B cell (primary cell): ENCODE results near the gene HOMER1. TPM values are rescaled to one million over a fixed set of nuclear protein-coding genes. Genes with fewer than 3 reads are reported as not detected.

Source experiments
- ATAC-seq: fragments of 200-7000 bp; cut with Tn5 transposase; one replicate; pipeline ENCODE4 v1.10.0; 2021; ENCODE audit warnings: low read depth, mild to moderate bottlenecking, moderate number of reproducible peaks, moderate library complexity
- CTCF ChIA-PET: fragments of 350-600 bp; sonication (Branson Sonifier 250); formaldehyde crosslinking; loops from one replicate; lab custom pipeline; 2021; ENCODE audit warnings: antibody characterized with exemption, inconsistent platforms; lab: Charles Lee
- POLR2A ChIA-PET: fragments of 350-600 bp; sonication (Branson Sonifier 250); formaldehyde crosslinking; loops from one replicate; lab custom pipeline; 2021; ENCODE audit warnings: antibody characterized with exemption; lab: Charles Lee
- DNase-seq: peaks from one replicate; pipeline ENCODE4 v3.0.0; 2013
- H2AFZ ChIP-seq: 2 replicates; pipeline ENCODE4 v1.6.1; 2012; ENCODE audit warnings: mild to moderate bottlenecking, low read depth, low read length; ENCODE audit not compliant: insufficient read depth, poor library complexity, severe bottlenecking
- H3K27ac ChIP-seq, 2 donors: 1 replicate in 1 of 2; 2 replicates in 1 of 2; pipeline ENCODE4 v1.5.1; 2012 to 2013; ENCODE audit warnings: low read length in 2 of 2, mild to moderate bottlenecking in 2 of 2, moderate library complexity in 1 of 2
- H3K27me3 ChIP-seq, 4 experiments: fragments of 200-600 bp in 1 of 4; sonication (generic) in 1 of 4; replicated peaks in 1 of 4; 1 replicate in 2 of 4; 2 replicates in 2 of 4; pipeline versions ENCODE4 v1.6.1 to v1.7.0; 2013 to 2016; ENCODE audit warnings: low read length in 3 of 4, mild to moderate bottlenecking in 2 of 4, mixed read lengths in 1 of 4, moderate library complexity in 1 of 4; ENCODE audit not compliant: insufficient read depth in 4 of 4, control insufficient read depth in 3 of 4; ENCODE audit errors: control extremely low read depth in 1 of 4
- H3K36me3 ChIP-seq, 2 experiments: replicated peaks in 1 of 2; 1 replicate in 1 of 2; 2 replicates in 1 of 2; pipeline versions ENCODE4 v1.6.1 to v1.7.1; 2013; ENCODE audit warnings: low read length in 1 of 2; ENCODE audit not compliant: insufficient read depth in 2 of 2, control insufficient read depth in 1 of 2; ENCODE audit errors: control extremely low read depth in 1 of 2, extremely low read depth in 1 of 2
- H3K4me1 ChIP-seq, 2 donors: fragments of 200-600 bp in 1 of 2; sonication (generic) in 1 of 2; 1 replicate in 1 of 2; 2 replicates in 1 of 2; pipeline versions ENCODE4 v1.5.1 to v1.6.1; 2013 to 2017; ENCODE audit warnings: low read length in 2 of 2; ENCODE audit not compliant: control insufficient read depth in 2 of 2, insufficient read depth in 2 of 2
- H3K4me2 ChIP-seq: replicated peaks from 2 replicates; pipeline ENCODE3; 2012; ENCODE audit warnings: mild to moderate bottlenecking, low read depth, low read length; ENCODE audit not compliant: poor library complexity, severe bottlenecking
- H3K4me3 ChIP-seq, 5 experiments: fragments of 200-600 bp in 1 of 5; sonication (generic) in 1 of 5; 1 replicate in 3 of 5; 2 replicates in 2 of 5; pipeline versions ENCODE4 v1.5.1 to v1.7.0; 2011 to 2016; ENCODE audit warnings: low read length in 4 of 5, mild to moderate bottlenecking in 4 of 5, low read depth in 2 of 5, control low read depth in 1 of 5, moderate library complexity in 1 of 5; ENCODE audit not compliant: insufficient read depth in 1 of 5; ENCODE audit errors: control extremely low read depth in 1 of 5, extremely low read depth in 1 of 5
- H3K79me2 ChIP-seq: fragments of 200-600 bp; sonication (generic); one replicate; pipeline ENCODE4 v1.6.0; 2016; ENCODE audit warnings: low read length; ENCODE audit not compliant: control insufficient read depth, insufficient read depth
- H3K9ac ChIP-seq: fragments of 200-600 bp; sonication (generic); 2 replicates; pipeline ENCODE4 v1.6.1; 2017; ENCODE audit warnings: mild to moderate bottlenecking, low read length, moderate library complexity
- H3K9me3 ChIP-seq, 3 donors: one replicate each; pipeline versions ENCODE4 v1.6.1 to v1.7.1; 2013; ENCODE audit warnings: low read length in 2 of 3; ENCODE audit not compliant: control insufficient read depth in 2 of 3, insufficient read depth in 1 of 3; ENCODE audit errors: control extremely low read depth in 1 of 3
- H4K20me1 ChIP-seq: 2 replicates; pipeline ENCODE4 v1.6.0; 2012; ENCODE audit warnings: mild to moderate bottlenecking, low read length; ENCODE audit not compliant: insufficient read depth, control insufficient read depth, poor library complexity, severe bottlenecking
- H3K27ac Mint-ChIP-seq: one replicate; pipeline ENCODE4 v1.8.0; 2021; ENCODE audit warnings: mixed read lengths
- H3K27me3 Mint-ChIP-seq: one replicate; pipeline ENCODE4 v1.8.0; 2021; ENCODE audit warnings: mixed read lengths
- H3K4me1 Mint-ChIP-seq: one replicate; pipeline ENCODE4 v1.8.0; 2021; ENCODE audit warnings: mixed read lengths
- H3K4me3 Mint-ChIP-seq: one replicate; pipeline ENCODE4 v1.8.0; 2021; ENCODE audit warnings: mixed read lengths
- H3K9me3 Mint-ChIP-seq: one replicate; pipeline ENCODE4 v1.8.0; 2022; ENCODE audit warnings: mixed read lengths; ENCODE audit not compliant: insufficient read depth
- CTCF ChIP-seq: fragments of 200-600 bp; IDR thresholded peaks from one replicate; pipeline ENCODE4 v1.8.0; 2022; ENCODE audit warnings: antibody characterized with exemption, mild to moderate bottlenecking
- EZH2 ChIP-seq: IDR thresholded peaks from 2 replicates; pipeline ENCODE4 v1.6.1; 2012; ENCODE audit warnings: borderline replicate concordance, low read depth, mild to moderate bottlenecking, moderate library complexity, low read length; ENCODE audit not compliant: insufficient read depth, poor library complexity, severe bottlenecking
- WGBS: methylation state at CpG from one replicate; pipeline ENCODE4 v1.1.5; 2013; ENCODE audit warnings: missing lambda C conversion rate; ENCODE audit not compliant: insufficient coverage; 5-methylcytosine and 5-hydroxymethylcytosine counted together
- intact Hi-C: fragments of 100-400 bp; cut with micrococcal nuclease; formaldehyde crosslinking; loops from one replicate; pipeline ENCODE4 v1.10.0; 2022
- polyA plus RNA-seq: library from polyadenylated mRNA; depleted of rRNA; stranded (reverse); fragments of >200 nt; gene quantifications from 2 replicates; pipeline ENCODE4 v1.2.3, GENCODE V29; 2012
- total RNA-seq, 2 donors: library from RNA; stranded (reverse); fragments of 120-200 nt in 1 of 2; gene quantifications; 1 replicate in 1 of 2; 2 replicates in 1 of 2; pipeline versions ENCODE4 v1.2.3 to v1.2.4, GENCODE V29; 2013 to 2022

HOMER1 gene
- total and polyA plus RNA-seq, 2 donors (not counting 1 experiment from before 2014, with no cell fraction given): 0.63 to 5.4 TPM

- H3K4me1 Mint-ChIP-seq: no peaks in the 10 kb centered on the region
- H3K9me3 ChIP-seq: no peaks in the 10 kb centered on the region
- H3K36me3 ChIP-seq: no peaks in the 10 kb centered on the region
- intact Hi-C loops: loop anchor here (10.0 kb wide), 1 partner anchor 511 kb away; no protein-coding TSS in a partner anchor
- H3K9ac ChIP-seq: no peak overlapping the region
- no peak overlapping the region for H2AFZ ChIP-seq
- ATAC-seq (no peak), DNase-seq (no peak)
- no peaks in the 10 kb centered on the region for H3K4me1 ChIP-seq
- no peaks in the 10 kb centered on the region for H4K20me1 ChIP-seq
- no peak overlapping the region for H3K4me2 ChIP-seq
- peaks cover 0 to 5% (median 2%) of the 10 kb centered on the region in 4 experiments for H3K27me3 ChIP-seq
- TF ChIP-seq EZH2: no peak
- no peak for TF ChIP-seq CTCF
- H3K27me3 Mint-ChIP-seq: peaks cover 16% of the 10 kb centered on the region
- H3K27ac ChIP-seq: no peak overlapping the region
- no peak overlapping the region for H3K4me3 Mint-ChIP-seq
- H3K27ac Mint-ChIP-seq: no peak overlapping the region
- H3K9me3 Mint-ChIP-seq: no peaks in the 10 kb centered on the region
- ChIA-PET CTCF (interaction anchor here (0.6 to 1.3 kb wide), 4 partner anchors 8 to 415 kb away, joined by 3 to 5 read pairs (median 3); no protein-coding TSS in a partner anchor), POLR2A (no interaction called here)
- H3K4me3 ChIP-seq: no peak overlapping the region
- 100% methylated on average over 1 of the region's 4 CpGs for WGBS
- H3K79me2 ChIP-seq: no peaks in the 10 kb centered on the region
Measured at GRCh38 chr5:79535477-79536192, 21.7 kb upstream of the HOMER1 start.

GRCh38 chr5:79529110-79529509, 15.2 kb upstream of the HOMER1 start:
- 89% methylated on average over 5 of the region's 5 CpGs for WGBS
- Histone ChIP-seq H3K9ac (no peak overlapping the region), H2AFZ (no peak overlapping the region), H3K36me3 (no peaks in the 10 kb centered on the region), H3K27me3 (peaks cover 0 to 5% (median 2%) of the 10 kb centered on the region in 4 experiments), H3K27ac (no peak overlapping the region), H4K20me1 (no peaks in the 10 kb centered on the region), H3K4me1 (no peaks in the 10 kb centered on the region), H3K4me2 (no peak overlapping the region), H3K9me3 (peaks cover 0 to 12% (median 10%) of the 10 kb centered on the region in 3 donors), H3K4me3 (no peak overlapping the region), H3K79me2 (no peaks in the 10 kb centered on the region)
- DNase-seq (no peak), ATAC-seq (no peak)
- Mint-ChIP-seq H3K27me3 (peaks cover 33% of the 10 kb centered on the region), H3K9me3 (peaks cover 7% of the 10 kb centered on the region), H3K4me3 (no peak overlapping the region), H3K27ac (no peak overlapping the region), H3K4me1 (no peaks in the 10 kb centered on the region)
- POLR2A ChIA-PET: no interaction called here
- TF ChIP-seq EZH2: no peak
- CTCF ChIA-PET: no interaction called here
- intact Hi-C loops: no loop called here
